H1 (cell line): ENCODE measurements around the gene IFNA7. TPM values are rescaled to one million over a fixed set of nuclear protein-coding genes. Genes with fewer than 3 reads are reported as not detected.
"Not testable (repeated sequence)": the region's sequence is repeated elsewhere in the genome, so short reads cannot be mapped to it uniquely, and the experiment has no call there.

Source experiments
- CTCF ChIA-PET: fragments of 300-600 bp; sonication (Branson Sonifier 250); formaldehyde crosslinking; loops from one replicate; lab custom pipeline; 2021; ENCODE audit not compliant: partially characterized antibody; lab: Charles Lee
- POLR2A ChIA-PET: fragments of 300-600 bp; sonication (Branson Sonifier 250); formaldehyde crosslinking; loops from one replicate; lab custom pipeline; 2021; ENCODE audit warnings: inconsistent platforms; ENCODE audit not compliant: partially characterized antibody; lab: Charles Lee
- DNase-seq, 2 experiments: peaks; one replicate each; pipeline versions ENCODE4 v3.0.0 to v3.0.0-alpha.2; 2010 to 2022; ENCODE audit warnings: low spot score in 2 of 2, low read depth in 1 of 2, mixed read lengths in 1 of 2
- FAIRE-seq: peaks from 2 replicates; lab custom pipeline; 2011; peaks lifted over from hg19 to GRCh38; lab: Jason Lieb, UNC
- H2AFZ ChIP-seq: 2 replicates; pipeline ENCODE4 v1.8.1; 2012; ENCODE audit warnings: low read length, inconsistent platforms
- H2AK5ac ChIP-seq: 2 replicates; pipeline ENCODE4 v1.6.1; 2013; ENCODE audit warnings: low read depth, low read length
- H2BK120ac ChIP-seq: replicated peaks from 2 replicates; pipeline ENCODE3; 2013; ENCODE audit warnings: low read depth, low read length, inconsistent platforms
- H2BK12ac ChIP-seq: 2 replicates; pipeline ENCODE4 v1.6.1; 2013; ENCODE audit warnings: low read depth, low read length
- H2BK15ac ChIP-seq: 2 replicates; pipeline ENCODE4 v1.6.1; 2013; ENCODE audit warnings: low read length
- H2BK20ac ChIP-seq: 2 replicates; pipeline ENCODE4 v1.6.1; 2013; ENCODE audit warnings: low read length
- H2BK5ac ChIP-seq: 2 replicates; pipeline ENCODE4 v1.6.1; 2013; ENCODE audit warnings: low read depth, low read length
- H3K14ac ChIP-seq: 2 replicates; pipeline ENCODE4 v1.6.1; 2013; ENCODE audit warnings: inconsistent platforms; ENCODE audit not compliant: insufficient read length
- H3K18ac ChIP-seq: 2 replicates; pipeline ENCODE4 v1.6.1; 2013; ENCODE audit warnings: low read length; ENCODE audit errors: extremely low read depth
- H3K23ac ChIP-seq: 2 replicates; pipeline ENCODE4 v1.6.1; 2013; ENCODE audit warnings: inconsistent platforms; ENCODE audit not compliant: insufficient read length
- H3K23me2 ChIP-seq: 2 replicates; pipeline ENCODE4 v1.6.1; 2013; ENCODE audit warnings: low read depth, low read length
- H3K27ac ChIP-seq: 2 replicates; pipeline ENCODE4 v1.6.1; 2011; ENCODE audit warnings: low read depth, low read length, inconsistent platforms
- H3K27me3 ChIP-seq, 4 experiments: replicated peaks in 1 of 4; 1 replicate in 1 of 4; 2 replicates in 3 of 4; pipeline versions ENCODE4 v1.6.1 to v1.8.1; 2011 to 2013; ENCODE audit warnings: low read length in 3 of 4, mild to moderate bottlenecking in 3 of 4, inconsistent platforms in 2 of 4, mixed read lengths in 2 of 4, moderate library complexity in 1 of 4; ENCODE audit not compliant: control insufficient read depth in 3 of 4, insufficient read depth in 3 of 4; ENCODE audit errors: extremely low read depth in 1 of 4
- H3K36me3 ChIP-seq, 4 experiments: 2 replicates each; pipeline versions ENCODE4 v1.6.1 to v1.8.1; 2011 to 2013; ENCODE audit warnings: mild to moderate bottlenecking in 4 of 4, low read length in 3 of 4, moderate library complexity in 2 of 4, control low read depth in 1 of 4, inconsistent platforms in 1 of 4; ENCODE audit not compliant: insufficient read depth in 4 of 4, control insufficient read depth in 2 of 4
- H3K4ac ChIP-seq: replicated peaks from 2 replicates; pipeline ENCODE3; 2013; ENCODE audit warnings: low read length, low read depth, mixed read lengths, inconsistent platforms; ENCODE audit not compliant: insufficient read length
- H3K4me1 ChIP-seq, 4 experiments: replicated peaks in 1 of 4; 1 replicate in 1 of 4; 2 replicates in 3 of 4; pipeline versions ENCODE4 v1.6.1 to v1.8.1; 2011 to 2013; ENCODE audit warnings: low read length in 3 of 4, inconsistent platforms in 2 of 4, mixed read lengths in 1 of 4; ENCODE audit not compliant: insufficient read depth in 4 of 4, control insufficient read depth in 3 of 4
- H3K4me2 ChIP-seq, 2 experiments: 2 replicates each; pipeline versions ENCODE4 v1.6.1 to v1.8.1; 2011 to 2013; ENCODE audit warnings: low read depth in 2 of 2, low read length in 2 of 2, control low read depth in 1 of 2, inconsistent platforms in 1 of 2, mild to moderate bottlenecking in 1 of 2; ENCODE audit not compliant: insufficient read depth in 1 of 2
- H3K4me3 ChIP-seq, 4 experiments: fragments of 200-600, 300-600 bp in 1 of 4; sonication (generic), shearing (Covaris generic), sonication (Bioruptor Twin) in 1 of 4; 2 replicates each; pipeline versions ENCODE4 v1.5.1 to v1.8.1; 2011 to 2016; ENCODE audit warnings: low read length in 4 of 4, low read depth in 3 of 4, control low read depth in 2 of 4, inconsistent platforms in 2 of 4, mild to moderate bottlenecking in 2 of 4, mixed read lengths in 1 of 4, moderate library complexity in 1 of 4; ENCODE audit not compliant: insufficient read depth in 2 of 4; ENCODE audit errors: extremely low read depth in 1 of 4
- H3K56ac ChIP-seq: replicated peaks from 2 replicates; pipeline ENCODE3; 2013; ENCODE audit warnings: low read depth, mild to moderate bottlenecking, mixed read lengths, low read length, inconsistent platforms; ENCODE audit not compliant: insufficient read length
- H3K79me1 ChIP-seq: 2 replicates; pipeline ENCODE4 v1.6.1; 2013; ENCODE audit warnings: low read depth, low read length, control low read depth
- H3K79me2 ChIP-seq, 2 experiments: 2 replicates each; pipeline versions ENCODE4 v1.6.1 to v1.8.1; 2012 to 2013; ENCODE audit warnings: low read length in 2 of 2, mild to moderate bottlenecking in 2 of 2, inconsistent platforms in 1 of 2; ENCODE audit not compliant: insufficient read depth in 2 of 2, control insufficient read depth in 1 of 2
- H3K9ac ChIP-seq, 4 experiments: replicated peaks in 1 of 4; 1 replicate in 1 of 4; 2 replicates in 3 of 4; pipeline versions ENCODE4 v1.6.1 to v1.8.1; 2011 to 2013; ENCODE audit warnings: low read depth in 3 of 4, low read length in 3 of 4, control low read depth in 2 of 4, mild to moderate bottlenecking in 2 of 4, moderate library complexity in 2 of 4, inconsistent platforms in 1 of 4; ENCODE audit errors: extremely low read depth in 1 of 4
- H3K9me3 ChIP-seq, 2 experiments: 2 replicates each; pipeline versions ENCODE4 v1.6.1 to v1.8.1; 2012 to 2013; ENCODE audit warnings: mild to moderate bottlenecking in 2 of 2, moderate library complexity in 2 of 2, control low read depth in 1 of 2, inconsistent platforms in 1 of 2, low read depth in 1 of 2, low read length in 1 of 2, mixed read lengths in 1 of 2; ENCODE audit not compliant: insufficient read depth in 2 of 2
- H4K20me1 ChIP-seq, 2 experiments: replicated peaks in 1 of 2; 2 replicates each; pipeline versions ENCODE3 to v1.8.1; 2011 to 2013; ENCODE audit warnings: inconsistent platforms in 2 of 2, low read length in 2 of 2, mild to moderate bottlenecking in 1 of 2; ENCODE audit not compliant: insufficient read depth in 2 of 2, control insufficient read depth in 1 of 2
- H4K5ac ChIP-seq: 2 replicates; pipeline ENCODE4 v1.6.1; 2013; ENCODE audit warnings: low read length, low read depth, mixed read lengths, inconsistent platforms; ENCODE audit not compliant: insufficient read length
- H4K8ac ChIP-seq: 2 replicates; pipeline ENCODE4 v1.8.0; 2013; ENCODE audit warnings: mild to moderate bottlenecking, moderate library complexity, low read length, inconsistent platforms; ENCODE audit not compliant: insufficient read depth; ENCODE audit errors: extremely low read depth
- H4K91ac ChIP-seq: replicated peaks from 2 replicates; pipeline ENCODE3; 2013; ENCODE audit warnings: low read length, mixed read lengths, inconsistent platforms; ENCODE audit not compliant: insufficient read length
- CTCF ChIP-seq, 3 experiments: IDR thresholded peaks; 1 replicate in 2 of 3; 2 replicates in 1 of 3; pipeline versions ENCODE4 v1.5.1 to v1.6.1; 2011; ENCODE audit warnings: low read length in 3 of 3, mild to moderate bottlenecking in 3 of 3, inconsistent platforms in 2 of 3, low read depth in 1 of 3, moderate library complexity in 1 of 3; ENCODE audit not compliant: insufficient read depth in 1 of 3; ENCODE audit errors: control extremely low read depth in 1 of 3
- RAD21 ChIP-seq, 2 experiments: IDR thresholded peaks in 1 of 2; conservative IDR thresholded peaks in 1 of 2; 2 replicates each; pipeline ENCODE4 v1.6.1; 2011; ENCODE audit warnings: low read depth in 2 of 2, low read length in 2 of 2, improper control_type of control experiment in 1 of 2, inconsistent platforms in 1 of 2, mild to moderate bottlenecking in 1 of 2, moderate library complexity in 1 of 2
- WGBS, 2 experiments: shearing (Covaris generic) in 1 of 2; methylation state at CpG; one replicate each; pipeline versions ENCODE4 v1.1.6 to v1.1.7; 2013 to 2015; ENCODE audit warnings: low lambda C conversion rate in 2 of 2, mixed read lengths in 2 of 2, inconsistent platforms in 1 of 2, low coverage in 1 of 2, missing lambda C conversion rate in 1 of 2; ENCODE audit not compliant: insufficient replicate concordance in 2 of 2, insufficient coverage in 1 of 2, insufficient read length in 1 of 2; ENCODE audit errors: extremely low coverage in 1 of 2, missing lambda C conversion rate in 1 of 2; 5-methylcytosine and 5-hydroxymethylcytosine counted together
- polyA plus RNA-seq, 7 experiments: library from polyadenylated mRNA; depleted of rRNA in 3 of 7; stranded (reverse) in 5 of 7; unstranded in 2 of 7; fragments of >200 nt in 5 of 7; fragments of 200-250 nt in 2 of 7; gene quantifications; 1 replicate in 5 of 7; 2 replicates in 1 of 7; 4 replicates in 1 of 7; pipeline versions ENCODE4 v1.2.1 to v1.2.3, GENCODE V29; 2011 to 2013; ENCODE audit warnings: missing spikeins in 2 of 7, mixed read lengths in 2 of 7
- total RNA-seq: library from RNA; stranded (reverse); fragmentation: NEBNext Ultra II Directional; extraction: Animal tissue kit (Norgen Biotek cat#: 25700); gene quantifications from 2 replicates; pipeline ENCODE4 v1.2.1, GENCODE V29; 2021

IFNA7 gene
- total and polyA plus RNA-seq, 2 of the 8 experiments (the other 6 are each of a cell fraction or from before 2014, with no cell fraction given) = not detected

- H3K14ac ChIP-seq, H3K27ac ChIP-seq, H4K91ac ChIP-seq, H3K4me1 ChIP-seq, H4K20me1 ChIP-seq, H3K23ac ChIP-seq, H2BK120ac ChIP-seq, H3K23me2 ChIP-seq, H3K79me2 ChIP-seq, H3K9ac ChIP-seq, H4K8ac ChIP-seq, H3K27me3 ChIP-seq, H3K18ac ChIP-seq, H3K9me3 ChIP-seq, H3K4me2 ChIP-seq, H3K36me3 ChIP-seq, H3K79me1 ChIP-seq, H2BK5ac ChIP-seq, H3K56ac ChIP-seq, H2BK15ac ChIP-seq, H2AFZ ChIP-seq, H4K5ac ChIP-seq, H3K4me3 ChIP-seq, DNase-seq, POLR2A ChIA-PET, H2BK20ac ChIP-seq, H2BK12ac ChIP-seq, H2AK5ac ChIP-seq, H3K4ac ChIP-seq: not testable (repeated sequence)
- WGBS, 2 experiments = 55% methylated on average over 6 of the region's 6 CpGs; no CpG with 5 or more reads in 1 of the 2 experiments
- TF ChIP-seq CTCF (IDR thresholded peaks at IDR 0.05; ENCODE audit: control extremely low read depth in 1 of 3, insufficient read depth in 1 of 3, low read depth in 1 of 3, low read length in 3 of 3) (peak in 2 of 3 experiments; percentile 52 to 56; a peak in 3 of 4 replicates), RAD21 (IDR thresholded peaks at IDR 0.05 in 1 of 2, conservative IDR thresholded peaks at IDR 0.05 in 1 of 2; ENCODE audit: low read depth in 2 of 2, low read length in 2 of 2) (peak; percentile 54 to 66)
- CTCF ChIA-PET = interaction anchor here (0.7 to 3.3 kb wide), 49 partner anchors 9 to 1012 kb away, joined by 3 to 27 read pairs (median 4); partner anchors contain the start of gene IFNA8
- peak; percentile 65 for FAIRE-seq
Observed at GRCh38 chr9:21194867-21195776, 6.9 kb downstream of the IFNA7 start.
